Activated B cell treated with CpG ODN at 0.5 μM for 24 hours (primary cell): ENCODE measurements around the gene VPS4B. TPM values are rescaled to one million over a fixed set of nuclear protein-coding genes. Genes with fewer than 3 reads are reported as not detected.
A peak's percentile ranks its signal among the peaks of the same experiment; 100 is the strongest.

Experiments
- ATAC-seq: fragments of 200-7000 bp; cut with Tn5 transposase; one replicate; pipeline ENCODE4 v1.10.0; 2021; ENCODE audit warnings: low read depth, mild to moderate bottlenecking, moderate library complexity
- CTCF ChIA-PET: fragments of 350-600 bp; sonication (Branson Sonifier 250); formaldehyde crosslinking; loops from one replicate; lab custom pipeline; 2021; ENCODE audit warnings: antibody characterized with exemption; lab: Charles Lee
- POLR2A ChIA-PET: fragments of 350-600 bp; sonication (Branson Sonifier 250); formaldehyde crosslinking; loops from one replicate; lab custom pipeline; 2021; ENCODE audit warnings: antibody characterized with exemption; lab: Charles Lee
- DNase-seq: peaks from one replicate; pipeline ENCODE4 v3.0.0; 2022
- H3K27ac Mint-ChIP-seq: one replicate; pipeline ENCODE4 v1.8.0; 2020; ENCODE audit warnings: mixed read lengths
- H3K27me3 Mint-ChIP-seq: one replicate; pipeline ENCODE4 v1.8.0; 2021; ENCODE audit warnings: mixed read lengths
- H3K36me3 Mint-ChIP-seq: one replicate; pipeline ENCODE4 v1.8.0; 2021; ENCODE audit warnings: low read depth, mixed read lengths
- H3K4me1 Mint-ChIP-seq: one replicate; pipeline ENCODE4 v1.8.0; 2021; ENCODE audit warnings: mixed read lengths
- H3K4me3 Mint-ChIP-seq: one replicate; pipeline ENCODE4 v1.8.0; 2020; ENCODE audit warnings: mild to moderate bottlenecking, mixed read lengths
- H3K9me3 Mint-ChIP-seq: one replicate; pipeline ENCODE4 v1.8.0; 2020; ENCODE audit warnings: mixed read lengths
- CTCF ChIP-seq: fragments of 200-600 bp; IDR thresholded peaks from one replicate; pipeline ENCODE4 v1.8.0; 2022; ENCODE audit warnings: antibody characterized with exemption, mild to moderate bottlenecking
- intact Hi-C: fragments of 100-400 bp; cut with micrococcal nuclease; formaldehyde crosslinking; loops from one replicate; pipeline ENCODE4 v1.15.1; 2024
- total RNA-seq: library from RNA; stranded (reverse); gene quantifications from 2 replicates; pipeline ENCODE4 v1.2.3, GENCODE V29; 2022

Gene VPS4B
- total RNA-seq, 1 donor from 2014 or later: 66.8 TPM

DNA sequence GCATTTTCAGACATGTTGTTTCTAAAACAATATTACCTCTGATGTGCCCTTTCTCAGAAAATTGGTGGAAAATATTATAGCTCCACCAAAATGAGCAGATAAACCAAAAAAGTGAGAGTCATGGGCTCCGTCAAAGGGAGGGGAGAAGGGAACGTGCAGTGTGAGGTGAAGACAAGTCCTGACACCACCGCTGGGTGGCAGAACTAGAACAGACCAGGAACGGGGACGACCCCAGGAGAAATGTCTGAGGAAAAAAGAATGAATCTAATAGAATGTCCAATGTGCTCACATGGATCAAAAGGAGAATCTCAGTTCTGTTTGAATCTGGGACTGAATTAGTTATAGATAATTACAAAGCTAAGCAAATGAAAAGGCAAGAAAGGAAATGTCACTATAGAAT, 80.1 kb downstream of the VPS4B start:
- Mint-ChIP-seq H3K27me3 (no peaks in the 10 kb centered on the region), H3K36me3 (peaks cover 65% of the 10 kb centered on the region), H3K27ac (no peak overlapping the region), H3K4me1 (no peaks in the 10 kb centered on the region), H3K9me3 (no peaks in the 10 kb centered on the region), H3K4me3 (no peak overlapping the region)
- ChIA-PET POLR2A (interaction anchor here (0.7 kb wide), 1 partner anchor 322 kb away, joined by 5 read pairs; no protein-coding TSS in a partner anchor), CTCF (interaction anchor here (0.7 to 5.2 kb wide), 3 partner anchors 16 to 327 kb away, joined by 3 to 55 read pairs (median 33); no protein-coding TSS in a partner anchor)
- ATAC-seq (peak; percentile 45), DNase-seq (no peak)
- intact Hi-C loops: loop anchor here (1.0 to 5.0 kb wide), 2 partner anchors 97 to 630 kb away; no protein-coding TSS in a partner anchor
- no peak for TF ChIP-seq CTCF

DNA sequence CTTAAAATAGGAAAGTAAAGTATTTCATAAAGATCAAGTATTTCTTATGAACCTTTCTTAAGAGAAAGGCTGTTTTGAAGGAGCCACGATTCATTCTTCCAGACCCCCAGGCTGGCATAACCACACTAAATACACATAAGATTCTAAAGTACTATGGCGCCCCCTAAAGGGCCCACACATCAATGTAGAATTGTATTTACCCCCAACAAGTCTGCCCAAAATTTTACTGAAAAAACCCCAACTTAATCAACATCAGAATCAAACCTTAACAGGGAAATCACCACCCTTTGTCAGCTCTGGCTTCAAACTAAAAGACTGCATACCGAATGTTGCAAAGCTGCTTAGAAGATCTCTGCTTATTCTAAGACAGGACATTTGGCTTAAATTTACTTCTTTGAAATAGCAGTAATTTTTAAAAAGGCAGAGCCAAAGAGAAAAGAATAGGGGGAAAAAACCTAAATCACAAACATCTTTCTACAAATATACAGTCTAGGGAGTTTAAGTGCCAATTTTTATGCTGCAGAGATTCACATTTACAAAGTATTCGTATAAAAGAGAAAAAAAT, 82.3 kb downstream of the VPS4B start:
- no peak for TF ChIP-seq CTCF
- peaks cover 61% of the 10 kb centered on the region for H3K36me3 Mint-ChIP-seq
- H3K27me3 Mint-ChIP-seq: no peaks in the 10 kb centered on the region
- ChIA-PET POLR2A (no interaction called here), CTCF (interaction anchor here (0.6 to 5.2 kb wide), 9 partner anchors 13 to 625 kb away, joined by 3 to 55 read pairs (median 7); partner anchors contain the start of gene PHLPP1)
- intact Hi-C loops: loop anchor here (1.0 to 5.0 kb wide), 2 partner anchors 324 to 628 kb away; no protein-coding TSS in a partner anchor
- H3K4me1 Mint-ChIP-seq: no peaks in the 10 kb centered on the region
- DNase-seq (no peak), ATAC-seq (peak; percentile 45)
- no peak overlapping the region for H3K27ac Mint-ChIP-seq
- H3K9me3 Mint-ChIP-seq: no peaks in the 10 kb centered on the region
- no peak overlapping the region for H3K4me3 Mint-ChIP-seq

Other genes with a start within 250 kb of the VPS4B start
- 125 and 145 TPM in 2 replicates for gene BCL2, start 102.7 kb downstream of the VPS4B start, total RNA-seq
- 15.0 and 15.3 TPM in 2 replicates for gene KDSR, start 55.3 kb downstream of the VPS4B start, total RNA-seq
- not detected in 2 replicates for gene SERPINB5, start 54.5 kb upstream of the VPS4B start, total RNA-seq
- gene SERPINB12, start 119.9 kb upstream of the VPS4B start, total RNA-seq: not detected in 2 replicates
- gene SERPINB13, start 164.9 kb upstream of the VPS4B start, total RNA-seq: not detected in 2 replicates
- not detected in 2 replicates for gene SERPINB4, start 221.8 kb upstream of the VPS4B start, total RNA-seq
- not detected in 2 replicates for gene SERPINB3, start 239.4 kb upstream of the VPS4B start, total RNA-seq